HT1080 (cell line): ENCODE measurements around the gene JAK1. TPM values are rescaled to one million over a fixed set of nuclear protein-coding genes. Genes with fewer than 3 reads are reported as not detected.

ENCODE experiments used
- DNase-seq: peaks from one replicate; pipeline ENCODE4 v3.0.0-alpha.2; 2015; ENCODE audit warnings: low read depth
- small RNA-seq: library from RNA; depleted of rRNA; stranded (forward); fragments of <200 nt; gene quantifications from one replicate; pipeline ENCODE3, GENCODE V24; 2014
- total RNA-seq: library from RNA; depleted of rRNA; stranded (reverse); fragments of >200 nt; shearing (Covaris generic); gene quantifications from 2 replicates; pipeline ENCODE4 v1.2.3, GENCODE V29; 2014; rRNA removed

Gene JAK1
- total RNA-seq, 1 experiment from 2014 or later: 55.3 TPM

DNA sequence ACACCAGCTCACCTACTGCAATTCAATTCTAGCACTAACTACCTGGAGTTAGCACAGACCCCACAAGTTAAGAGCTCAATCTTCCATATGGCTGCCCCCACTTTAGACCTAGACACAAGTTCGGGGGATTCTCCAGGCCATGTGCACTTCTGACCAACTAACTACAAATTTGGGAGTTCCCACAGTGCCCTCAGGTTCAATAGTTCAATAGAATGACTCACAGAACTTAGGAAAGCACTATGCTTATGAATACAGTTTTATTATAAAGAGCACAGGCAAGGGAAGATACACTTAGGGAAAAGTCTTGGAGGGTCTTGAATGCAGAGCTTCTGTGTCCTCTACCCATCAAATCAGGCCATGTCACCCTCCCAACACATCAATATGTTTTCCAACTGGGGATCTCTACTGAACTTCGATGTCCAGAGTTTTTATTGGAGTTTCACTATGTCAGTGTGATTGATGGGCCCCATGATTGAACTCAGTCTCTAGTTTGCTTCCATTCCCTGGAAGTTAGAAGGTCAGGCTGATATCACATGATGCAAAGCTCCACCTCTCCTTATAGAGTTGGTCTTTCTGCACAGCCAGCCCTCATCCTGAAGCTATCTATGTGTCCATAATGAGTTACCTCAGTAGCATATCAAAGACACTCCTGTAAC is 175.4 kb downstream of the JAK1 start:
- DNase-seq: peak; percentile 2

Small RNA genes lying within 50 kb of the gene (small RNA-seq; reads per million reads assigned to genes)
- not detected for gene AL606517.2

Other genes with a start within 250 kb of the JAK1 start
- gene RAVER2, start 221.5 kb downstream of the JAK1 start, total RNA-seq: 12.4 and 12.5 TPM in 2 replicates
- gene AK4, start 181.7 kb upstream of the JAK1 start, total RNA-seq: 28.3 and 39.2 TPM in 2 replicates